Measurements from ENCODE around the gene THSD4.

The THSD4 gene

GRCh38 chr15:71096676-71097075 is 18.6 kb upstream of the THSD4 start:
- no peak overlapping the region for H2AFZ ChIP-seq (ENCODE audit: low read length)
- no peaks in the 10 kb centered on the region for H3K36me3 ChIP-seq (replicated peaks; ENCODE audit: insufficient read depth, low read length)
- H3K27me3 ChIP-seq (replicated peaks; ENCODE audit: insufficient read depth, low read length), result no peaks in the 10 kb centered on the region
- H3K9me3 ChIP-seq (replicated peaks; ENCODE audit: insufficient read depth, low read length), result no peaks in the 10 kb centered on the region
- DNase-seq, result no peak
- H4K20me1 ChIP-seq (ENCODE audit: insufficient read depth, low read length), result no peaks in the 10 kb centered on the region
- TF ChIP-seq CTCF (IDR thresholded peaks at IDR 0.05; ENCODE audit: low read length), result no peak
- no peaks in the 10 kb centered on the region for H3K79me2 ChIP-seq (ENCODE audit: low read length)
- no peak overlapping the region for H3K4me2 ChIP-seq (ENCODE audit: low read depth, low read length)
- no peak overlapping the region for H3K4me3 ChIP-seq (ENCODE audit: low read length)
- H3K4me1 ChIP-seq (ENCODE audit: low read length), result no peaks in the 10 kb centered on the region
- H3K9ac ChIP-seq (ENCODE audit: low read length), result no peak overlapping the region
- H3K27ac ChIP-seq (ENCODE audit: low read length), result no peak overlapping the region
- H3K9me2 ChIP-seq (replicated peaks; ENCODE audit: insufficient read depth, low read length), result no peaks in the 10 kb centered on the region
- H3F3A ChIP-seq (ENCODE audit: insufficient read depth, low read length), result no peaks in the 10 kb centered on the region

- no peaks in the 10 kb centered on the region for H3K27me3 ChIP-seq (replicated peaks; ENCODE audit: insufficient read depth, low read length)
- no peak overlapping the region for H3K4me3 ChIP-seq (ENCODE audit: low read length)
- H3K4me1 ChIP-seq (ENCODE audit: low read length), result peaks cover 3% of the 10 kb centered on the region; the same call in 1 of the 2 replicates
- H3K9me3 ChIP-seq (replicated peaks; ENCODE audit: insufficient read depth, low read length), result no peaks in the 10 kb centered on the region
- H4K20me1 ChIP-seq (ENCODE audit: insufficient read depth, low read length), result no peaks in the 10 kb centered on the region
- H3K9me2 ChIP-seq (replicated peaks; ENCODE audit: insufficient read depth, low read length), result no peaks in the 10 kb centered on the region
- no peaks in the 10 kb centered on the region for H3K36me3 ChIP-seq (replicated peaks; ENCODE audit: insufficient read depth, low read length)
- H2AFZ ChIP-seq (ENCODE audit: low read length), result no peak overlapping the region
- no peak overlapping the region for H3K27ac ChIP-seq (ENCODE audit: low read length)
- H3K79me2 ChIP-seq (ENCODE audit: low read length), result no peaks in the 10 kb centered on the region
- no peak for TF ChIP-seq CTCF (IDR thresholded peaks at IDR 0.05; ENCODE audit: low read length)
- no peak for TF ChIP-seq EZH2 (optimal IDR thresholded peaks at IDR 0.05; ENCODE audit: low read depth, low read length)
- no peak for TF ChIP-seq EZH2phosphoT487 (IDR thresholded peaks at IDR 0.05; ENCODE audit: low read length)
- H3F3A ChIP-seq (ENCODE audit: insufficient read depth, low read length), result no peaks in the 10 kb centered on the region
- DNase-seq, result no peak
- H3K9ac ChIP-seq (ENCODE audit: low read length), result no peak overlapping the region
- H3K4me2 ChIP-seq (ENCODE audit: low read depth, low read length), result no peak overlapping the region
Observed at GRCh38 chr15:71097890-71098289, 17.4 kb upstream of the THSD4 start.

- Histone ChIP-seq H2AFZ (ENCODE audit: low read length) (no peak overlapping the region), H3K9ac (ENCODE audit: low read length) (no peak overlapping the region), H4K20me1 (ENCODE audit: insufficient read depth, low read length) (no peaks in the 10 kb centered on the region), H3K27me3 (replicated peaks; ENCODE audit: insufficient read depth, low read length) (no peaks in the 10 kb centered on the region), H3K79me2 (ENCODE audit: low read length) (no peaks in the 10 kb centered on the region), H3K4me3 (ENCODE audit: low read length) (no peak overlapping the region), H3K9me2 (replicated peaks; ENCODE audit: insufficient read depth, low read length) (no peaks in the 10 kb centered on the region), H3K4me2 (ENCODE audit: low read depth, low read length) (no peak overlapping the region), H3K36me3 (replicated peaks; ENCODE audit: insufficient read depth, low read length) (no peaks in the 10 kb centered on the region), H3K27ac (ENCODE audit: low read length) (no peak overlapping the region), H3K9me3 (replicated peaks; ENCODE audit: insufficient read depth, low read length) (no peaks in the 10 kb centered on the region), H3K4me1 (ENCODE audit: low read length) (peaks cover 12% of the 10 kb centered on the region), H3F3A (ENCODE audit: insufficient read depth, low read length) (no peaks in the 10 kb centered on the region)
- DNase-seq, result no peak
- TF ChIP-seq EZH2phosphoT487 (IDR thresholded peaks at IDR 0.05; ENCODE audit: low read length), result no peak
- TF ChIP-seq EZH2 (optimal IDR thresholded peaks at IDR 0.05; ENCODE audit: low read depth, low read length), result no peak
- TF ChIP-seq CTCF (IDR thresholded peaks at IDR 0.05; ENCODE audit: low read length), result no peak
Observed at GRCh38 chr15:71098920-71099319, 16.4 kb upstream of the THSD4 start.

Measured in MM.1S (cell line).